LNCaP clone FGC (cell line): Measurements from ENCODE around the gene MYH7B.

Experiments used
- DNase-seq: peaks from one replicate; pipeline ENCODE4 v3.0.0-alpha.2; 2011; ENCODE audit warnings: low read depth
- H3K4me3 ChIP-seq: 2 replicates; pipeline ENCODE4 v1.5.1; 2011; ENCODE audit warnings: mild to moderate bottlenecking, low read depth, low read length, control low read depth
- CTCF ChIP-seq: IDR thresholded peaks from 2 replicates; pipeline ENCODE4 v1.5.1; 2012; ENCODE audit warnings: mild to moderate bottlenecking; ENCODE audit not compliant: control insufficient read depth, insufficient read depth; ENCODE audit errors: extremely low read depth

The MYH7B gene

GRCh38 chr20:34995696-34996095 lies 40.0 kb downstream of the MYH7B start:
- no peak for DNase-seq
- no peak for TF ChIP-seq CTCF
- H3K4me3 ChIP-seq, result no peak overlapping the region

GRCh38 chr20:34996243-34997028 lies 40.8 kb downstream of the MYH7B start:
- H3K4me3 ChIP-seq, result no peak overlapping the region
- TF ChIP-seq CTCF, result no peak
- no peak for DNase-seq

- no peak for DNase-seq
- TF ChIP-seq CTCF, result no peak
- H3K4me3 ChIP-seq, result no peak overlapping the region
Observed at GRCh38 chr20:34997131-34997561, 41.5 kb downstream of the MYH7B start.

- no peak for DNase-seq
- TF ChIP-seq CTCF, result no peak
- H3K4me3 ChIP-seq, result no peak overlapping the region
Observed at GRCh38 chr20:34997774-34998173, 42.1 kb downstream of the MYH7B start.

- no peak for DNase-seq
- no peak for TF ChIP-seq CTCF
- no peak overlapping the region for H3K4me3 ChIP-seq
Observed at GRCh38 chr20:34998331-34998950, 42.8 kb downstream of the MYH7B start.

GRCh38 chr20:34999021-34999451 lies 43.4 kb downstream of the MYH7B start:
- TF ChIP-seq CTCF, result no peak
- no peak for DNase-seq
- H3K4me3 ChIP-seq, result no peak overlapping the region

- TF ChIP-seq CTCF, result no peak
- no peak for DNase-seq
- H3K4me3 ChIP-seq, result no peak overlapping the region
Observed at GRCh38 chr20:34999782-35000181, 44.1 kb downstream of the MYH7B start.
